Thyroid gland (tissue), 4 donors: ENCODE results near the gene NACC1.

Source experiments
- POLR2A ChIP-seq, 2 donors: fragments of 450-650 bp; IDR thresholded peaks; one replicate each; pipeline ENCODE4 v1.6.1; 2017; ENCODE audit warnings: antibody characterized with exemption in 2 of 2, mild to moderate bottlenecking in 2 of 2, moderate library complexity in 1 of 2
- TF ChIP-seq, protein P1 (sequence below), 6 experiments: fragments of 200-600 bp in 3 of 6; fragments of 450-650 bp in 3 of 6; sonication (generic) in 3 of 6; IDR thresholded peaks; one replicate each; pipeline ENCODE4 v1.5.1; 2016 to 2019; ENCODE audit warnings: antibody characterized with exemption in 6 of 6, mild to moderate bottlenecking in 2 of 6, inconsistent platforms in 1 of 6, moderate library complexity in 1 of 6

DNA sequence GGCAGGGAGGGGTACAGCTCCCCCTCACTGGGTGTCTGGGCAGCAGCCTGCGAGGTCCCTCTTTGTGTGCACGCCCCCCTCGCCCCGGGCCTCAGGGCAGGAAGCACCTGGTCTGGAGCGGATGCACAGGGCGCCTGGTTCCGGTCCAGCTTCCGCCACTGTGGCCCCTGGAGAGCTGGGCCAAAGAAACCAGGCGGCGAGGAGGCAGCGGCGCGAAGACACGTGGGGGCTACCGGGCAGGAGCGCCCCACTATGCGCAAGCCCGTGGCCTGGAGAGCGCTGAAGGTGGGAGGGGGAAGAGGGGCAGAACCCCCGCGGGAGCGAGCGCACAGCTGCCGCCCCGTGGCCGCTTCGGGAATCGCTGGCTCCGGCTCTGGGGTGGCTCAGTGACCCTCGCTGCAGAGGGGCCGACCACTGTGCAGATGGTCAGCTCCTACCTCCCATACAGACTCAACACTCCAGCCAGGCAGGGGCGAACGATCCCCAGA is 13.7 kb upstream of the NACC1 start:
- TF ChIP-seq, protein P1, sequence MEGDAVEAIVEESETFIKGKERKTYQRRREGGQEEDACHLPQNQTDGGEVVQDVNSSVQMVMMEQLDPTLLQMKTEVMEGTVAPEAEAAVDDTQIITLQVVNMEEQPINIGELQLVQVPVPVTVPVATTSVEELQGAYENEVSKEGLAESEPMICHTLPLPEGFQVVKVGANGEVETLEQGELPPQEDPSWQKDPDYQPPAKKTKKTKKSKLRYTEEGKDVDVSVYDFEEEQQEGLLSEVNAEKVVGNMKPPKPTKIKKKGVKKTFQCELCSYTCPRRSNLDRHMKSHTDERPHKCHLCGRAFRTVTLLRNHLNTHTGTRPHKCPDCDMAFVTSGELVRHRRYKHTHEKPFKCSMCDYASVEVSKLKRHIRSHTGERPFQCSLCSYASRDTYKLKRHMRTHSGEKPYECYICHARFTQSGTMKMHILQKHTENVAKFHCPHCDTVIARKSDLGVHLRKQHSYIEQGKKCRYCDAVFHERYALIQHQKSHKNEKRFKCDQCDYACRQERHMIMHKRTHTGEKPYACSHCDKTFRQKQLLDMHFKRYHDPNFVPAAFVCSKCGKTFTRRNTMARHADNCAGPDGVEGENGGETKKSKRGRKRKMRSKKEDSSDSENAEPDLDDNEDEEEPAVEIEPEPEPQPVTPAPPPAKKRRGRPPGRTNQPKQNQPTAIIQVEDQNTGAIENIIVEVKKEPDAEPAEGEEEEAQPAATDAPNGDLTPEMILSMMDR (IDR thresholded peaks at IDR 0.05), result peak in 5 of 6 experiments; percentile 44 to 75 (median 50)
- TF ChIP-seq POLR2A (IDR thresholded peaks at IDR 0.05), result no peak
